GM18526 (cell line): ENCODE measurements around the gene FBXW11.

Experiments used
- POLR2A ChIP-seq: IDR thresholded peaks from 3 replicates; pipeline ENCODE4 v1.6.1; 2011; ENCODE audit not compliant: insufficient read length; ENCODE audit errors: extremely low read depth

The FBXW11 gene

GRCh38 chr5:172038167-172038566 is 31.7 kb upstream of the FBXW11 start:
- no peak for TF ChIP-seq POLR2A

DNA sequence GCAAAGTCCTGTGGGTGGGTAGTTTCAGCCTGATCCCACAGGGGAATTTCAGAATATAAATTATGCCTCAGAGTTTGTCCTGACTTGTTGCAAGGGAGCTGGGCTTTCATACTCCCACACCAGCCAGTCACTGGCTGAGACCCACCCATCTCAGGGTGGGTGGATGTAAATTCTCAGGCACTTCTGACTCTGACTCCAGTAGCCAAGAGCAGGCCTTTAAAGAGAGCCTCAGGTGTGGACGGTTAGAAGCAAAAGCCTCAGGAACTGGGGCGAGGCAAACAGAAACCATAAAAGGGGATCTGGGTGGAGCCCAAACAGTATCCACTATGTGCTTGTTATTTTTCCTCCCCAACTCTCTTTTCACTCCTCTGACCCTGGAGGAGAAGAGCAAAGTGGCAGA is 28.6 kb upstream of the FBXW11 start:
- TF ChIP-seq POLR2A, result no peak

DNA sequence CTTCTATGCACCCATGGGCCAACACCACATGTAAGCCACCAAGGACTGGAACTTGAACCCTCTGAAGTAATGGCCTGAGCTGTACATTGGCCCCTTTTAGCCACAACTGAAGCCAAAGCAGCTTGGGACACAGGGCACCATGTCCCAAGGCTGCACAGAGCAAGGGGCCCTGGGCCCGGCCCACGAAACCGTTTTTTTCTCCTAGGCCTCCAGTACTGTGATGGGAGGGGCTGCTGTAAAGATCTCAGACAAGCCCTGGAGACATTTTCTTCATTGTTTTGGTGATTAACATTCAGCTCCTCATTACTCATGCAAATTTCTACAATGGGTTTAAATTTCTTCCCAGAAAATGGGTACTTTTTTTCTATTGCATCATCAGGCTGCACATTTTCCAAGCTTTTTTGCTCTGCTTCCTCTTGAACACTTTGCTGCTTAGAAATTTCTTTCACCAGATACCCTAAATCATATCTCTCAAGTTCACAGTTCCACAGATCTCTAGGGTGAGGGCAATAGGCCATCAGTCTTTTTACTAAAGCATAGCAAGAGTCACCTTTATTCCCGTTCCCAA is 25.5 kb upstream of the FBXW11 start:
- no peak for TF ChIP-seq POLR2A

GRCh38 chr5:172029876-172030275 is 23.4 kb upstream of the FBXW11 start:
- TF ChIP-seq POLR2A, result no peak

- TF ChIP-seq POLR2A, result no peak
These were observed 21.7 kb upstream of the FBXW11 start for GRCh38 chr5:172028167-172028566.

GRCh38 chr5:172015346-172015745 is 8.9 kb upstream of the FBXW11 start:
- TF ChIP-seq POLR2A, result no peak

- TF ChIP-seq POLR2A, result no peak
These were observed 3.8 kb upstream of the FBXW11 start for GRCh38 chr5:172010278-172010677.

GRCh38 chr5:172009536-172010270 is 3.3 kb upstream of the FBXW11 start:
- TF ChIP-seq POLR2A, result no peak

- TF ChIP-seq POLR2A, result no peak
These were observed 2.3 kb upstream of the FBXW11 start for GRCh38 chr5:172008689-172009141.

DNA sequence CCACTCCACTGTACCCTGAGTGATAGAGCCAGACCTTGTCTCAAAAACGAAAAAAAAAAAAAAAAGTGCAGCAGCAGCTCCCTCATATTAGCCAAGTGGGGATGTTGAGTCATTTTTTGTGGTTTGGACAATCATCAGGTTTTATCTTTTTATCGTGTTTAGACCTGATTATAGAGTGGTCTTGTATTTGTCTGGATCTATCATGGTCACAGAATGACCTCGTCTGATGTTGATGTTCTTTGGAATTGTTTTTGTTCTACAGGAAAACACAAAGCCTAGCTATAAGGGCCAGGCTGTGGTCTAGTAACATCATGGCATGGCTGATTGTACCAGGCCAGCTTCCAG is 1.6 kb upstream of the FBXW11 start:
- TF ChIP-seq POLR2A, result no peak

DNA sequence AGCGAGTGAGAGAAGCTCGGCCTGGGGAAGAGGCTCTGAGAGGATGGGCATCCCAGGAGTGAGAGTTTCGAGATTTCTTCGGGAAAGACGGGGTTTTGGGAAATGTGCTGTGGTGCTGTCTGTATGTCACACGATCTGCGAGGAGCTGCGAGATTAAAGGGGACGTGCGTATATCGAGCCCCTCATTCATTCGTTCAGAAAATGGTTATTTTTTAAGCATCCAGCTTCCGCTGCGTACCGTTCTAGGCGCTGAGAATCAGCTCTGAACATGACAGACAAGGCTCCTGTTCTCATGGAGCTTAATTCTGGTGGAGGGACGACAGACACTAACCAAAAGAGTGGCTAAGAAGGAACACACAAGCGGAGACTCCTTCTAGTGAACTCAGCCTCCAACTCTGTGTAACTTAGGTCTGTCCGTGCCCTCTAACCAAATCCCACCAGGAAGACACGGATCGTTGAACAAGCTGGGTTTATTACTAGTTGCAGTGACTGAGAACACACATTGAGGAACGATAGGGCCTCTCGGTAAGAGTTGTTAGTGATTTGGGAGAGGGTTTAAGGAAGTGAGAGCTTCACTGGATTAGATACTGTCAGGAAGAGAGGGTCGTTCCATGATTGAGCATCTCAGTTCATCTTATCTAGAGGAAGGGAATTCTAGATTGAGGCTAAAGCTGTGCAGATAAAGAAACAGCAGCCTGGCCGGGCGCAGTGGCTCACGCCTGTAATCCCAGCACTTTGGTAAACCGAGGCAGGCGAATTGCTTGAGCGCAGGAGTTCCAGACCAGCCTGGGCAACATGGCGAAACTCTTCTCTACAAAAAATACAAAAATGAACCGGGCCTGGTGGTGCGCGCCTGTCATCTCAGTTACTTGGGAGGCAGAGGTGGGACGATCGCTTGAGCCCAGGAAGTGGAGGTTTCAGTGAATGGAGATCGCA is 1.0 kb upstream of the FBXW11 start:
- TF ChIP-seq POLR2A, result no peak

- no peak for TF ChIP-seq POLR2A
These were observed 624 bp downstream of the FBXW11 start for GRCh38 chr5:172005708-172006320.

GRCh38 chr5:172004824-172005237 is 1.6 kb downstream of the FBXW11 start:
- TF ChIP-seq POLR2A, result no peak

DNA sequence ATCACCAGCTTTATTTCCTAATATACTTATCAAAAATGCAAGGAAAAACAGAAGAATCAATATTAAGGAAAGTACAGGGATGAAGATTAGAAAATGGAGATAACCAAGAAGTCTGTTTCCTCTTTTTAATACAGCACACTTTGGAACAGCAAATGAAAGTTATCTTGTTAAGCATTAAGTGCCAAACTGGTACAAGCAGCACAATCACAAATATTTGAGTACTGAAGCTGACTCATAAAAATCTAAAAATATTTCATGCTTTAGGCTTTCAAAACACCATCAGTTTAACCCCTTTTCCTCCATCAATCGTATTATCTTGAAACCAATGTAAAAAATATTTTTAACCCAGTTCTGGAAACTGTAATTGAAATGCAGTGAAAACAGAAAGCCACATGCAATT is 2.7 kb downstream of the FBXW11 start:
- TF ChIP-seq POLR2A, result no peak

GRCh38 chr5:172002840-172003512 is 3.5 kb downstream of the FBXW11 start:
- TF ChIP-seq POLR2A, result no peak
